ENCODE measurements around the gene SELPLG.

DNA sequence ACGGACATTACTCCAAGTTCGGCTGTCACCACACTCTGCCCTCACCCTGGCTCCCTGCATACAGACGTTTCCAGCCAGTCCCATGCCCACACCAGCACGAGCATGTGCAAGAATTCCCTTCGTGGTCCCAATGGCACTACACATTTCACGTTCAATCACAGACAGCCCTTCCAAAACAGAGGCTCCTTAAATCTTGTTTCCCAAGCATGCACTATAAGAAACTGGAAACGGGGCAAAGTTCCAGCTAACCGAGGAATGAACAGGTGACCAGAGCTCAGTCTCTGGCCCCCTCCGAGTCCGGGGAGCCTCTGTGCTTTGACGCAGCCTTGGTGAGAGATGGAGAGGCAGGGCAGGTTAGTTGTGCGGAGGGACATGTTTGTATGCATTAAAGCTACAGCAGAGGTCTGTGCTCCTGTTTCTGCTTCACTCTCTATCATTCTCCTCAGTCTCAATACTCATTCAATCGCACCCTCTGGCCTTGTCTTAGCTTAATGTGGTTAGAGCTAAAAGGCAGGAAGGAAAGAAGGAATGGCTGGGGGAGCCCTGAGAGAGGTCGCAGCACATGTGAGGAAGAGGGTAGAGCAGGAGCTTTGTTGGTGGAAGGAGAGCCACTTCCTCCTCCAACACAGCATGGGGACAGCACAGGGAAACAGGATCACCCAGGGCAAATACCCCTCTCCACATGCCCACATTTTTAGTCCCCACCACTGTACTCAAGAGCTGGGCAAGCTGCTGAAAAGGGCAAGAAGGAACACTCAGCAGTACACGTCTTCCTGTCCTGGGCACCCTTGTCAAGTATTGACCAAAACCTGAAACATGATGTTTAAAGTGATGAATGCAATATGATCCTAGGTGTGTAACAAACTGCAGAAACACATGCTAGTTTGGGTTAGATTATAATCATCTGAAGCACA lies 12.2 kb upstream of the SELPLG start:
- TF ChIP-seq CTCF (IDR thresholded peaks at IDR 0.05): no peak
- no peak for TF ChIP-seq EZH2 (IDR thresholded peaks at IDR 0.05)
- no peak for TF ChIP-seq EZH2phosphoT487 (IDR thresholded peaks at IDR 0.05)

Data from neural progenitor cell (in vitro differentiated cells).